GOT3 (cell line): ENCODE data around the gene DERA.
"Not testable (repeated sequence)": the region's sequence is repeated elsewhere in the genome, so short reads cannot be mapped to it uniquely, and the experiment has no call there.

Experiments used
- DNase-seq: peaks from one replicate; lab custom pipeline; 2025; ENCODE audit warnings: mixed read lengths; lab: John Stamatoyannopoulos, UW

Gene DERA

GRCh38 chr12:15966426-15966825 lies 55.3 kb downstream of the DERA start:
- DNase-seq, result no peak

DNA sequence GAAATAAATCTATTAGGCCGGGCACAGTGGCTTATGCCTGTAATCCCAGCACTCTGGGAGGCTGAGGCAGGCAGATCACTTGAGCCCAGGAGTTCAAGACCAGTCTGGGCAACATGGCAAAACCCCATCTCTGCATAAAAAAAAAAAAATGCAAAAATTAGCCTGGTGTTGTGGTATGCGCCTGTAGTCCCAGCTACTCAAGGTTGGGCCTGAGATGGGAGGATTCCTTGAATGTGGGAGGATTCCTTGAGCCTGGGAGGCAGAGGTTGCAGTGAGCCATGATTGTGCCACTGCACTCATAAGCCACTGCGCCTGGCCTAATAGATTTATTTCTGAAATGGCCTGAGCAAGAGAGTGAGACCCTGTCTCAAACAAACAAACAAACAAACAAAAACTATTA lies 55.9 kb downstream of the DERA start:
- not testable (repeated sequence) for DNase-seq

DNA sequence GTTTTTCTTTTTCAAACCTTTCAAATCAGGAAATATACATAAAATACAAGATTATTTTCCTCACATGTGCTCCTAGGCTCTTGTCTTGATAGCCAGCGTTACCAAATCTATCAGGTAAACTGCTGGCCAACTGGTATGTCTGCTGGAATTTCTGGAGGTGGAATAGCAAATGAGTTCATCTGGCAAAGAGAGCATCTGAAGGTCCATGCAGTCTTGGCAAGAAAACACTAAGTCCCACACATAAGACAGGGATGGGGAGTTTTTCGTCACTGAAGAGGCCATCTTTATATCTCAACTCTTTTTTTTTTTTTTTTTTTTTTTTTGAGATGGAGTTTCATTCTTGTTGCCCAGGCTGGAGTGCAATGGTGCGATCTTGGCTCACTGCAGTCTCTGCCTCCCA lies 60.1 kb downstream of the DERA start:
- DNase-seq, result no peak

GRCh38 chr12:15972894-15973293 lies 61.8 kb downstream of the DERA start:
- DNase-seq, result no peak

DNA sequence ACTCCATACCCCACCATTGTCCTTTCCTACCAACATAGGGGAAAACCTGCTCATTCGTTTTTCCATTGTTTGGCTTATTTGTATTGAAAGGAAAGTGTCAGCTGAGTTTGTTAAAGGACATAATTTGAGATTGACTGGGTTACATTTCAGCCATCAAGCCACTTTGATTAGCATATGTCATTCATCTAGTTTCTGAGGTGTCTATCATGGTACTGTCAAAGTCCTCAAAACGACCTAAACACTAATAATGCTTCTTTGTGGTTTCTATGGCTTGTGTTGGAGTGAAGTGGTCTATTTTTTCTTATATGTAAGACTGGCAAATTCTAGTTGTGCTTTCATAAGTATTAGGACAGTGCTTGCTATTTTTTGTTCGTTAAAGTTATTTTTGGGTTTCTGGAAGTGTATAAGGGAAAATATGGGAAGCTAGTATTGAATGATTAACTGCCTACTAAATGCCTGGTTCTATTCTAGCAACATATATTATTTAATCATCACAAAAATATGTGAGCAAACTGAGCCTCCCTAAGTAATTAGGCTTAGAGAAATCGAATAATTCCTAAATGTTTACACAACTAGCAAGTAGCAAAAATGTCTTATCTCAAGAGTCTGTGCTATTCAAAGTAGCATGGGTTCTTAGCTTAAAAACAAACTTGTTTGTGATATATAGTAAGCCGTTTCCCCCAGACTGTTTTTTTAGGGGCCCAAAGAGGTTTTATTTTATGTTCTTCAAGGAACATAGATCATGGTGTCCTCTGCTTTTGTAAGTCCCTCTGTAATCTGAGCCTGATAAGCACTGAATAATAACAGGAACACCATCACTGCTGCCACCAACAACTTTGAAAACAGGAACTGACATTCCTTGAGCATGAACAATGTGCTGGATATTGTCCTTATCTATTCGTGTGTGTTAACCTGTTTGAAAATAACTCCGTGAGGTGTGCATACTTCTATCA lies 67.1 kb downstream of the DERA start:
- DNase-seq, result no peak

DNA sequence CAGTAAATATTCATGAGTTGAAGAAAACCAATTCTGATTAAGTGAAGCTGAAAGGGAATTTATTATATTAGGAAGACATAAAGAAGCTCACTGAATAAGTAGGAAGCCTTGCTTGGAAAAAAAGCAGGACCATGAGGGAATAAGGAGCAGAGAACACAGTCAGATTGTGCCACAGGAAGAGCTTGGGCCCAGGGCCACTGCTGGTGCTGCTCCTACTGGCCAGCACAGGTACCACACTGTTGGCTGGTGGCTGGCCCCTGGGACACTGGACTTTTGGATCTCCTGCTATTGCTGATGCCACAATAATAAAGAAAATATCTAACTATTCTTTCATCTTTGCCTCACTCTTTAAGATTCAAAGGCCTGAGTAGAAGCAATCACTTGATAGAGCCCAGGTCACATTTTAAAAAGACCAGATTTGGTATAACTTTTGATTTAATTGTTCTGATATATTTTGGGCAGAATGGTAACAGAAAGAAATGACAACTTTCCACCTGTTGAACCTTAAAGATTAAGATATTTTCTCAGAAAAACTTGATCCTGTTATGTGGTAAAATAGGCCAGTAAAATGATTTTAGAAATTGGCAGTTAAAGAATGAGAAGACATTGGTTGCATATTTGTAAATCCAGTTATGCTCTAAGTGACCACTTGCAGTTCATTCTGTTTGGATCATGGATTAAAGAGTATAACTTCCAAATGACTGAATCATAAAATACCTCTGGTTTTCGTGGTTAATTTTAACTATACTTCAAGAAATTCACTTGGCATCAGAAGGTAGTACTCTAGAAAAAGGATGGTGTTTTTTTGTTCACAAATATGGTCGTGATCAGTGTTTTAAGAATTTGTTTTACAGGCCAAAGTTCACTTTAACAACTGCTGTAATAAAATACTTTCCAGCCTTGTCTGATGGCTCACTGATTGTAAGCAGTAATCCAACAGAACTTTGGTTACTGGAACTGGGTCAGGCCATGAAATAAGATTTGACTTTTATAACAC lies 68.3 kb downstream of the DERA start:
- DNase-seq, result no peak

DNA sequence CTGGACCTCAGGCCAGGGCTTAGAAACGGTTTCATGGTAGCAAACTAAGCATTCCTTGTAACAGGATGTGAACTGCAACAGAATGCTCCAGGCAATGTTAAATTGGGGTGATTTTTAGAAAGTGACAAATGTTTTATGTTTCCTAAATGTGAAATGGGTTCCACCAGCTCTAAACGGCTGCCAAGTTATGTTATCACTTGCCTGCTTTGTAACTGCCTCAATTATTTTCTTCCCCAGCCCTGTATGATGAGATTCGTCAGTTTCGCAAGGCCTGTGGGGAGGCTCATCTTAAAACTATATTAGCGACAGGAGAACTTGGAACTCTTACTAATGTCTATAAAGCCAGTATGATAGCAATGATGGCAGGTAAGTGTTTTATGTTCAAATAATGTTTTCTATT lies 70.9 kb downstream of the DERA start:
- DNase-seq, result no peak

DNA sequence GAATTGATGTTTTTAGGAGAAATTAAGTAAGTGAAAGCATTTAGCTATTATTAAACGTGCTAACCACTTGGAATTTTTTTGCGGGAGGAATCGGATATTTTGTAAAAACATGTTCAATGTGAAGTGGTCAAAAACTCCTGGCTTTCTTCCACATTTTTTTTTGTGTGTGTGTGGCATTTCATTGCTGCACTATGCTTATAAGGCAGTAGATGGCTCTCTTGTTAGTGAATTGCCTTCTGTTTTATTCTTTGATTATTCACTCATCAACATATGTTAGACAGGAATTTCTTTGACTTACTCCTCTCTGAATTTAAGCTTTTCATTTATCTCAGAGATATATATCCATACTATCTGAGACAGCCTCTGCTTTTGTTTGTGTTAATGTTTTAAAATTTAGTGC lies 71.3 kb downstream of the DERA start:
- no peak for DNase-seq

GRCh38 chr12:15982921-15983320 lies 71.8 kb downstream of the DERA start:
- DNase-seq, result no peak

- no peak for DNase-seq
Measured at GRCh38 chr12:15984097-15984800, 73.1 kb downstream of the DERA start.

DNA sequence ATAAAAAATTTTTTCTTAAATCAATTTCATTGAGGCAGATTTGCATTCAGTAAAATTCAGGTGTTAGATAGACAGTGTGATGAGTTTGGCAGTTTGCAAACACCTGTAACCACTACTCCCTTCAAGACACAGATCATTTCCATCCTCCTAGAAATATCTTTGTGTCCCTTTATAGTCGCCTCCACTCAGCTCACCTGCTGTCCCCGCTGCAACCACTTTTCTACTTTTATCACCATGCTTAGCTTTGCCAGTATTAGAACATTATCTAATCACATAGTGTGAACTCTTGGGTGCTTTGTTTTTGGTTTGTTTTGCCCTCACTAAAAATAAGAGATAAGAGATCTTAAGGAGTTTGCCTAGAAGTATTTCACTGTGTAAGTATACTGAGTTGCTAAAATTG lies 73.8 kb downstream of the DERA start:
- DNase-seq, result no peak

DNA sequence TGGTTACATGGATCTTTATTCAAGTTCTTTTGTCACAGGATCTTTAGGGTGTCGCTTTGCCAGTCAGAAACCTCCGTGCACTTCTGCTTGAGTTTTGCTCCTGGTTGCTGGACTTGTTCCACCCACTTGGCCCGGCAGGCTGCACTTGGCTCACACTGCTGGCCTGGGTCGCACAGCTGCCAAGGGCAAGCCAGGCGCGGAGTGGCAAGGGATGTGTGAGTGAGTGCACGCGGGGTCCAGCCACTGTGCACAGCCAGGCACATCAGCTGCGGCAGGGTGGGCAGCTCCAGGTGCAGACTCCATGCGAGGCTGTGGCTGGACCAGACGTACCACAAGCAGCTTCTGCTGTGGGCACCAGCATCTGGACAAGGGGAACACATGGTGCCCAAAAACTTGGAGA lies 76.6 kb downstream of the DERA start:
- no peak for DNase-seq

DNA sequence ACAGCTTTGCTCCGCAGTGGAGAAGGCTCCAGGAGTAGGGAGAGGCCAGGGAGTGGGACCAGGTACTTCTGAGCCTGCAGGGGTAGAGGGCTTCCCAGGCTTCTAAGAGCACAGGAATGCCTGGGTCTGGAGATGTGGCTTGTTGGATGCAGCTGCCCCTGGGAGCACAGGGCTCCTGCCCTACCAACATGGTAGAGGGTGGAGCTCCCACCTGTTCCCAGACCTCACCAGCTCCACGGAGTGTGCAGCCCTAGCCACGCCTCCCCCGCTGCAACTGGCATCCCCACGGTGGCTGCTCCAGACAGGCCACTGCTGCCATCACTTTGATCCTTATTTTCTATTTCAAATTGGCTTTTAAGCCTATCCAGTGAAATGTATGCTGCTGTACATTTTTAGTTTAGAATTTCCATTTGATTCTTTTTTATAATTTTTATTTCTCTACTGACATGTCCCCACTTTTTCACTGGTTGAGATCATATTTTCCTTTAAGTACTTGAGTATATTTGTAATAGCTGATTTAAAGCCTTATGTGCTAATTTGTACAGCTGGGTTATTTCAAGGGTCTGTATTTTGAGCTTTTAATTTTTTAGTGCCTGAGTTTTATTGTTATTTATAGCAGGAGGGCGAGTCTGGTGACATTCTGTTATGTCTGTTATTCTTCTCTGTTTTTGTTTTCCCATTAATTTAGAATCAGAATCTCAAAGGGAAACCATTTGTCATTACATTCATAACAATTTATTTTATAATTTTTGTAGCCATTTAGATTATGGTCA lies 78.0 kb downstream of the DERA start:
- DNase-seq, result no peak

DNA sequence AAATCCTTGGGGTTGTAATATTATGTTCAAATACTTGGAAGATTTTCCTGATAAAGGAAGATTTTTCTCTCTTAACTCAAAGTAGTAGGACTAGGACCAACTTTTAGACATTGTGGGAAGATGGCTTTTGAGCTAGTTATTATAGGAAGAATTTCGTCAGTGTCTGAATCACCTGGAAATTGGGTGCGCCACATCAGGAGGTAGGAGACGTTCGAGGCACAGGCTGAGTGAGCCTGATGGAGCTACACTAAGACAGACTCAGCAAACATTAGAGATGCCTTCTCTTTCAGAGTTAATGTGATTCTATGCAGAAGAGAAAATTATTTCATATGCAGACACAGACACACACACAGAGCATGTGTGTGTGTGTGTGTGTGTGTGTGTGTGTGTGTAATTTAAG lies 84.7 kb downstream of the DERA start:
- DNase-seq, result no peak

DNA sequence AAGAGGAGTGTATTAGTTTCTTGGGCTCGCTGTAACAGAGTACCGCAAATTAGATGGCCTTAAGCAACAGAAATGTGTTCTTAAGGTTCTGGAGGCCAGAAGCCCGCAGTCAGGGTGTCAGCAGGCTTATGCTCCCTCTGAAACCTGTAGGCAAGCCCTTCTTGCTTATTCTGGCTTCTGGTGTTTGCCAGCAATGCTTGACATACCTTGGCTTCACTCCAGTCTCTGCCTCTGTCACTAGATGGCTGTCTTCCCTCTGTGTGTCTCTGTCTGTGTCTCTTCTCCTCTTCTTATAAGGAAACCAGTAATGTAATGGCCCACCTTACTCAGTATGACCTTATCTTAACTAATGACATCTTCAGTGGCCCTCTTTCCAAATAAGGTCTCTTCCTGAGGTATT lies 85.1 kb downstream of the DERA start:
- DNase-seq, result no peak

DNA sequence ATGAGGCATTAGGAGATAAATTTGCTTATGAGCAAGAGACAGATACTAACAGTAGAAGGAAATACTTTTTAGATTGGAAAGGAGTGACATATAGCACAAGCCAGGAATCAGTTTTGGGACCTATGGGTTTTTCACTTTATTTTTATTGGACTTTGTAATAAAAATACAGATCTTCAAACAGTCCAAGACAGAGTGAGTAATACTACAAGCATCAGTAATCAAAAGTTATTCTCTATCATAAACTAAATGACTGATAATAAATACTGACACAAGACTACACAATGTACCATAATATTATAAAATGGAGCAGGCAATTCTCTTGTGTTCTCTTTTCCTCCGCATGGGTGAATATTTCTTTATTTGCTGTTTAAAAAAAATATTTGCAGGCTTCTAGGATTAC lies 85.8 kb downstream of the DERA start:
- DNase-seq, result no peak

DNA sequence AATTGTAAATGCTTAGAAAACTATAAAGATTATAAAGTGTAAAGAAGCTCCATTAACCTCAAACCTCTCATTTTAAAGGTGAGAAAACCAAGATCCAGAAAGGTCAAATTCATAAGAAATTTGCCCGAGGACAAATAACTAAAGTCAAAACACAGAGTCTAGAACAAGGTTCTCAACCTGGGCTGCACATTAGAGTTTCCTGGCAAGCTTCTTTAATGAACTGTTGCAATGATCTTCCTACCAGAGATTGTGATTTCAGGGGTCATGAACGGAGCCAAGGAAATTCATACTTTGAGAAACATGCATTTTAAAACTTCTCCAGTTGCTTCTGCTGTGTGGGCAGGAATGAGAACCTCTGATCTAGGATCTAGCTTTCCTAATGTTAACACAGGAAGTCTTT lies 86.8 kb downstream of the DERA start:
- DNase-seq, result no peak

- DNase-seq, result no peak
Measured at GRCh38 chr12:16002880-16003279, 91.7 kb downstream of the DERA start.

GRCh38 chr12:16003460-16003859 lies 92.3 kb downstream of the DERA start:
- no peak for DNase-seq

GRCh38 chr12:16006752-16007151 lies 95.6 kb downstream of the DERA start:
- no peak for DNase-seq

- DNase-seq, result no peak
Measured at GRCh38 chr12:16008421-16008824, 97.3 kb downstream of the DERA start.
